Thyroid gland (tissue), 4 donors: ENCODE results near the gene CSNK2A2. TPM values are rescaled to one million over a fixed set of nuclear protein-coding genes. Genes with fewer than 3 reads are reported as not detected.

Experiments used
- DNase-seq, 2 donors: peaks; one replicate each; pipeline ENCODE4 v3.0.0-alpha.2; 2019
- H3K27ac ChIP-seq, 3 donors: fragments of 200-600 bp; sonication (generic); 1 replicate in 2 of 3; 2 replicates in 1 of 3; pipeline ENCODE4 v1.5.1; 2016 to 2019; ENCODE audit warnings: mild to moderate bottlenecking in 1 of 3, moderate library complexity in 1 of 3
- H3K27me3 ChIP-seq: fragments of 200-600 bp; sonication (generic); one replicate; pipeline ENCODE4 v1.5.1; 2019
- H3K36me3 ChIP-seq, 2 donors: fragments of 200-600 bp; sonication (generic); one replicate each; pipeline ENCODE4 v1.5.1; 2016 to 2019
- H3K4me1 ChIP-seq, 2 donors: fragments of 200-600 bp; sonication (generic); one replicate each; pipeline ENCODE4 v1.5.1; 2017 to 2019
- H3K4me3 ChIP-seq, 3 donors: fragments of 200-600 bp; sonication (generic); replicated peaks in 1 of 3; 1 replicate in 2 of 3; 2 replicates in 1 of 3; pipeline ENCODE4 v1.5.1; 2016; ENCODE audit warnings: mild to moderate bottlenecking in 1 of 3
- H3K9me3 ChIP-seq: fragments of 200-600 bp; sonication (generic); one replicate; pipeline ENCODE4 v1.5.1; 2017
- CTCF ChIP-seq, 6 experiments: fragments of 200-600 bp in 3 of 6; fragments of 450-650 bp in 3 of 6; sonication (generic) in 3 of 6; IDR thresholded peaks; one replicate each; pipeline ENCODE4 v1.5.1; 2016 to 2019; ENCODE audit warnings: antibody characterized with exemption in 6 of 6, mild to moderate bottlenecking in 2 of 6, inconsistent platforms in 1 of 6, moderate library complexity in 1 of 6
- POLR2A ChIP-seq, 2 donors: fragments of 450-650 bp; IDR thresholded peaks; one replicate each; pipeline ENCODE4 v1.6.1; 2017; ENCODE audit warnings: antibody characterized with exemption in 2 of 2, mild to moderate bottlenecking in 2 of 2, moderate library complexity in 1 of 2
- WGBS, 2 donors: methylation state at CpG; one replicate each; pipeline ENCODE4 v1.1.5; 2017; 5-methylcytosine and 5-hydroxymethylcytosine counted together
- intact Hi-C: fragments of 100-400 bp; cut with DNase I; formaldehyde crosslinking; loops from one replicate; pipeline ENCODE4 v1.15.1; 2023
- total RNA-seq, 4 donors: library from RNA; depleted of rRNA; stranded (reverse); fragments of >200 nt; gene quantifications; one replicate each; pipeline ENCODE4 v1.2.3, GENCODE V29; 2016

Gene CSNK2A2
- 10 to 100 TPM; 26.0 to 41.0 (median 33.9) TPM for total RNA-seq

DNA sequence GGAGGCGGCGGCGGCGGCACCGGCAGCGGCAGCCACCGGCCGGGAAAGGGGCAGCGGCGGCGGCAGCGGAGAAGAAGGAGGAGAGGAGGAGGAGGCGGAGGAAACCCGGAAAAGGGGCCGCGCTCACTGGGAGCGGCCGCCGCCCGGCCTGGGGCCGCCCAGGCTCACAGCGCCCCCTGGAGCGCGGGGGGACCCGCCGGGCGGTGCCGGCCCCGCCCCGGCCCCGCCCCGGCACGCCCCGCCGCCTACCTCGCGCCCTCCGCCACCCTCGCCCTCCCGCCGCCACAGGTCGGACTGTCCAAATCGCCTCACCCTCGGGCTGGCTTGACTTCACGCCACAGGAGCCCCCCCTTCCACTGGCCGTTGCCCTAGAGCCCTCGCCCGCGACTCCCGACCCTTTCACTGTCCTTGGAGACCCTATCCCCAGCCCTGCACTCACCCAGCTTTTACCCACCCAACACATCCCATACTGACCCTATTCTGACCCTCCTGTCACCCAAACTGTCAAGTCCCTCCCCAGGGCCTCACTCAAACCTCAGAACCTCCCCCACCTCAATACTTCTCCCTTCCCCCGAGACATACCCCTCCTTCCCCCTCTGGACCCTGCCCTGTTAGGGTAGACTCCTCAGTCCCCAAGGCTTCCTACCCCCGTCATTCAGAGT, at the start of gene CSNK2A2:
CSNK2A2 (minus strand) TSS at position 85 of the 662 bp plus-strand sequence. CDS start 370 bp downstream, outside the sequence.
- TF ChIP-seq POLR2A (IDR thresholded peaks at IDR 0.05) = no peak
- peak in 2 of 6 experiments; percentile 64 to 72 for TF ChIP-seq CTCF (IDR thresholded peaks at IDR 0.05)
- DNase-seq = peak; percentile 71 to 75
- Histone ChIP-seq H3K9me3 (no peaks in the 10 kb centered on the region), H3K27me3 (no peaks in the 10 kb centered on the region), H3K4me3 (peak within 1 kb of the TSS; percentile 48 to 71 (median 52)), H3K4me1 (peaks cover 14 to 16% of the 10 kb centered on the region in 2 donors), H3K27ac (peak within 1 kb of the TSS in 1 of 3 donors; percentile 58), H3K36me3 (peaks cover 6 to 16% of the 10 kb centered on the region in 2 donors)
- intact Hi-C loops = loop anchor here (5.0 to 10.0 kb wide), 2 partner anchors 63 to 181 kb away; no protein-coding TSS in a partner anchor
- 9 to 18% methylated on average over 7 to 10 of the region's 52 CpGs for WGBS, 2 donors

DNA sequence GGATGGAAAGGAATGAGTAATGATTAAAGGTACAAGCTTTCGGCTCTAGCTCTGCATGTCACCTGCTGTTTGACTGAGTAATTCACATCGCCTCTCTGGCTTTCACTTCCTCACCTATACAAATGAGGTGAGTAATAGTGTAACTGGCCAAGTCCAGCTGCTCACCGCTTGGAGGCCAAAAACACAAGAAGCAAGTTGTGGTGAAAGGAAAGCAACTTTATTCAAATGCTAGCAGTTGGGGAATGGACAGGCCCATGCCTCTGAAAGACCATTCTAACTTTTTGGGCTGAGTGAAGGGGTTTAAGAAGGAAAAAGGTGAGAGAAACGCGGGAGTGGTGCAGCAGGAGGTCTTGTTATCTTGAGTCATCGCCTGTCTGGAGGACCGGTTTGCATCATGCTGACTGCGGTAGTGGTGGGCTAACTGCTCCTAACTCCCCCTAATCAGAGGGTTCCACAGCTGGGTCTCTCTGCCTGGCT, 45.7 kb upstream of the CSNK2A2 start:
- H3K36me3 ChIP-seq = no peaks in the 10 kb centered on the region
- WGBS, 2 donors = 50 to 54% methylated on average over 8 of the region's 8 CpGs
- H3K4me3 ChIP-seq = no peak overlapping the region
- TF ChIP-seq CTCF (IDR thresholded peaks at IDR 0.05) (no peak), POLR2A (IDR thresholded peaks at IDR 0.05) (no peak)
- no peaks in the 10 kb centered on the region for H3K9me3 ChIP-seq
- no peak overlapping the region for H3K27ac ChIP-seq
- no peaks in the 10 kb centered on the region for H3K4me1 ChIP-seq
- H3K27me3 ChIP-seq = no peaks in the 10 kb centered on the region
- DNase-seq = no peak
- intact Hi-C loops = no loop called here

DNA sequence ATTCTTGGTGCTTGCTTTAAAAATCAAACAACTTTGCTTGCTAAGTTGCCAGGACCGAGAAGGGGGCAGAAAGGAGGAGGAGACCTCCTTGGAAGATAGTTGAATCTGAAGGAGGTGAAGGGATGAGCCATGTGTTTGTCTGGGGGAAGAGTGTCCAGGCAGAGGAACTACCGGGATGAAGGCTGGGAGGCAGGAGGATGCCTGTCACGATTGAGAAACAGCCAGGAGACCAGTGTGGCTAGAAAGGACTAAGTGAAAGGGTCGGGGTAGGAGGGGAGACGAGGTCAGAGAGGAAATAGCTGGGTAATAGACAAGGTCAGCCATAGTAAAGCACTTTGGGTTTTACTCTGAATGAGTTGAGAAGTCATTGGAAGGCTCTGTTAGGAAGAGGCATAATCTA, 38.9 kb upstream of the CSNK2A2 start:
- Histone ChIP-seq H3K4me1 (peaks cover 0 to 8% of the 10 kb centered on the region in 2 donors), H3K27me3 (no peaks in the 10 kb centered on the region), H3K9me3 (no peaks in the 10 kb centered on the region), H3K27ac (no peak overlapping the region), H3K4me3 (peak overlapping the region in 1 of 3 donors; percentile 21), H3K36me3 (no peaks in the 10 kb centered on the region)
- intact Hi-C loops = no loop called here
- 11 to 16% methylated on average over 5 of the region's 5 CpGs for WGBS, 2 donors
- no peak for TF ChIP-seq CTCF (IDR thresholded peaks at IDR 0.05)
- TF ChIP-seq POLR2A (IDR thresholded peaks at IDR 0.05) = no peak
- DNase-seq = no peak

GRCh38 chr16:58236231-58236690, 38.4 kb upstream of the CSNK2A2 start:
- 0 to 2% methylated on average over 13 of the region's 13 CpGs for WGBS, 2 donors
- H3K27ac ChIP-seq = no peak overlapping the region
- peaks cover 0 to 8% of the 10 kb centered on the region in 2 donors for H3K4me1 ChIP-seq
- peak overlapping the region in 1 of 3 donors; percentile 21 for H3K4me3 ChIP-seq
- DNase-seq = peak; percentile 65 to 69
- no peaks in the 10 kb centered on the region for H3K27me3 ChIP-seq
- TF ChIP-seq POLR2A (IDR thresholded peaks at IDR 0.05) (no peak), CTCF (IDR thresholded peaks at IDR 0.05) (no peak)
- no peaks in the 10 kb centered on the region for H3K36me3 ChIP-seq
- H3K9me3 ChIP-seq = no peaks in the 10 kb centered on the region
- intact Hi-C loops = no loop called here

- no peak for TF ChIP-seq POLR2A (IDR thresholded peaks at IDR 0.05)
- no peak for TF ChIP-seq CTCF (IDR thresholded peaks at IDR 0.05)
- H3K27ac ChIP-seq = no peak overlapping the region
- WGBS, 2 donors = 47 to 48% methylated on average over 3 of the region's 3 CpGs
- no peaks in the 10 kb centered on the region for H3K36me3 ChIP-seq
- H3K4me3 ChIP-seq = no peak overlapping the region
- no peaks in the 10 kb centered on the region for H3K9me3 ChIP-seq
- no peak for DNase-seq
- intact Hi-C loops = no loop called here
- H3K27me3 ChIP-seq = no peaks in the 10 kb centered on the region
- H3K4me1 ChIP-seq = peaks cover 0 to 8% of the 10 kb centered on the region in 2 donors
Measured at GRCh38 chr16:58235663-58236062, 37.8 kb upstream of the CSNK2A2 start.
